Measurements from ENCODE around the gene PRB2. TPM values are rescaled to one million over a fixed set of nuclear protein-coding genes. Genes with fewer than 3 reads are reported as not detected.
"Not testable (repeated sequence)": the region's sequence is repeated elsewhere in the genome, so short reads cannot be mapped to it uniquely, and the experiment has no call there.

Gene PRB2
- polyA plus RNA-seq (2013, experiment 1 of 2), result not detected
- not detected for polyA plus RNA-seq (2013, experiment 2 of 2)

DNA sequence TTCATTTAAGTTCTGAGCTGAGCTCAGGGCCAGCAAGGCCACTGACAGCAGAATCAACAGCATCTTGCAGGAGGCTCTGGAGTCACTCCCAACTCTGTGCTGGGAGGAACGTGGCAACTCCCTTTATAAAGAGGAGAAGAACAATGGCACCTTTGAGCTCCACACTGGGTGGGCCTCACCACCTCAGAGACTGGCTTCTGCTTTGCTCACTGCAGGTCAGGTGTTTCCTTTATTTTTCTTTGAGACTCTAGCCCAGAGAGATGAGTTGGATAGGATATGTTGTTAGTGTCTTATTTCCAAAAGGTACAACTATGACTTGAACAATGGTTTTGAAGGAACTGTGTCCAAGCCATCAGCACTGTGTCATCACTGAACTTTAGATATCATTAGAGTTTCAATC, at the start of gene PRB2:
Gene PRB2, minus strand, starts transcription at position 101 of the 400 bp plus-strand sequence. Its CDS starts 38 bp downstream, at position 63.
- H3K27ac ChIP-seq (ENCODE audit: low read depth, low read length, severe bottlenecking); H3K9me3 ChIP-seq (ENCODE audit: control insufficient read depth, low read length); H3K4me1 ChIP-seq (ENCODE audit: control insufficient read depth, insufficient read depth, low read length, poor library complexity, severe bottlenecking); H3K4me3 ChIP-seq (ENCODE audit: extremely low read depth, insufficient read depth, low read length, poor library complexity, severe bottlenecking); H3K36me3 ChIP-seq (ENCODE audit: control insufficient read depth, insufficient read depth, low read length): not testable (repeated sequence)
- no CpG with 5 or more reads among the region's 1 CpG for WGBS, 2 experiments (ENCODE audit: insufficient coverage in 2 of 2)

DNA sequence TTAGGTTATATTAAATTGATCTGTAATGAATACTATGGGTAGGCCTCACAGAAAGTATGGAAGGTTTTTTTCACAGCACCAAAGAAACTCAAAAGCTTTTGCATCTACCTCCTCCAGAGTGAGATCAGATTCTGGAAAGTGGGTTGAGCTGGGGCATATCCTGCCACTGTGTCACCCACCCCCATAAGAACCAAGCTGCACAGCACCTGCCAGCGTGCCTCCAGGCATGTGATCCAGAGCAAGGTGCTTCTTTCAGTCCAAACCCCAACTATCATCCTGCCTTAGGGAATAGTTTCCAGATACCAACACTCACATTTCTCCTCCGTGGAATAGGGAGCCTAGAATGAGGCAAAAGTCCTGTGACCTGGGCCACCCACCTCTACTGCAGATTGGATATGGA, 42.6 kb upstream of the PRB2 start:
- 80 to 90% methylated on average over 1 to 2 of the region's 2 CpGs for WGBS, 2 experiments (ENCODE audit: insufficient coverage in 2 of 2)

DNA sequence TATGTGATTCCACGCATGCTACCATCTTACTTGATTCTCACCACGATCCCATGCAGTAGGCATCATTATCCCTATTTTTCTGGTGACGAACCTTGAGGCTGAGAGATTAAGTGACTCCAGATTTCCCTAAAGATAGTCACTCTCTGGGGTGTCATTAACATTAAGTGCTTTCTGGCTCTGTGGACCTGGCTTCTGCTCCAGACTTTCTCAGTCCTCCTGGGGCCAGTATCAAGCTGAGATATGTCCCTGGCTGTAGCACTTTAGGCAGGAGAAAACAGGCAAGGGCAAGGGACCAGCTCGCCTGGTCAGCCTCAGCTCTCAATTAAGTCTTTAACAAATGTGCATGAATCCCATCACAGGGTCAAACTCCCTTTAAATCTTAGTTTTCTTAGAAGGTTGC, 38.3 kb upstream of the PRB2 start:
- Histone ChIP-seq H3K27ac (ENCODE audit: low read depth, low read length, severe bottlenecking) (no peak overlapping the region), H3K4me3 (ENCODE audit: extremely low read depth, insufficient read depth, low read length, poor library complexity, severe bottlenecking) (no peak overlapping the region), H3K36me3 (ENCODE audit: control insufficient read depth, insufficient read depth, low read length) (no peaks in the 10 kb centered on the region), H3K4me1 (ENCODE audit: control insufficient read depth, insufficient read depth, low read length, poor library complexity, severe bottlenecking) (no peaks in the 10 kb centered on the region), H3K9me3 (ENCODE audit: control insufficient read depth, low read length) (no peaks in the 10 kb centered on the region)
- 55% methylated on average over 2 to 3 of the region's 4 CpGs for WGBS, 2 experiments (ENCODE audit: insufficient coverage in 2 of 2)

More for the DNA sequence above, 42.6 kb upstream of the PRB2 start:
- H3K9me3 ChIP-seq (ENCODE audit: control insufficient read depth, low read length), result no peaks in the 10 kb centered on the region
- no peaks in the 10 kb centered on the region for H3K4me1 ChIP-seq (ENCODE audit: control insufficient read depth, insufficient read depth, low read length, poor library complexity, severe bottlenecking)
- H3K36me3 ChIP-seq (ENCODE audit: control insufficient read depth, insufficient read depth, low read length), result no peaks in the 10 kb centered on the region
- H3K4me3 ChIP-seq (ENCODE audit: extremely low read depth, insufficient read depth, low read length, poor library complexity, severe bottlenecking), result no peak overlapping the region
- no peak overlapping the region for H3K27ac ChIP-seq (ENCODE audit: low read depth, low read length, severe bottlenecking)

DNA sequence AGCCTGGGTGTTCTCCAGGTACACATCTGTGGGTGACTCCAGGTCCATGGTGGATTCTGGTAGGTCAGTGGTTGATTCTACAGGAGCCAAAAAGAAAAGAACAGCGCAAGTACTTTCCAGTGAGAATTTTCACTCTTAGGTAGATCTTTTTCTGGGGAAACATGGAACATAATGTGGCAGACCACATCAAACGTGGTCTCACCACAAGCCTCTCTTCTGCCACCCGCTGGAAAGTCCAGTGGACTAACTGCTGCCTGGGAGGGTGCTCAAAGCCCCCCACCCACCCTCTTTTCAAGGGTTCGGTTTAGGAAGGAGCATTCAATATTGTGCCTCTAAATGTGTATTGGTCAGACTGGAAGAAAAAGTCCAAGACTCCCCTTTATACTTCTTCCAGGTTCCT, 36.1 kb upstream of the PRB2 start:
- no peaks in the 10 kb centered on the region for H3K9me3 ChIP-seq (ENCODE audit: control insufficient read depth, low read length)
- no peak overlapping the region for H3K27ac ChIP-seq (ENCODE audit: low read depth, low read length, severe bottlenecking)
- no peak overlapping the region for H3K4me3 ChIP-seq (ENCODE audit: extremely low read depth, insufficient read depth, low read length, poor library complexity, severe bottlenecking)
- no peaks in the 10 kb centered on the region for H3K4me1 ChIP-seq (ENCODE audit: control insufficient read depth, insufficient read depth, low read length, poor library complexity, severe bottlenecking)
- 80% methylated on average over 3 of the region's 4 CpGs; no CpG with 5 or more reads in 1 of the 2 experiments for WGBS, 2 experiments (ENCODE audit: insufficient coverage in 2 of 2)
- no peaks in the 10 kb centered on the region for H3K36me3 ChIP-seq (ENCODE audit: control insufficient read depth, insufficient read depth, low read length)

DNA sequence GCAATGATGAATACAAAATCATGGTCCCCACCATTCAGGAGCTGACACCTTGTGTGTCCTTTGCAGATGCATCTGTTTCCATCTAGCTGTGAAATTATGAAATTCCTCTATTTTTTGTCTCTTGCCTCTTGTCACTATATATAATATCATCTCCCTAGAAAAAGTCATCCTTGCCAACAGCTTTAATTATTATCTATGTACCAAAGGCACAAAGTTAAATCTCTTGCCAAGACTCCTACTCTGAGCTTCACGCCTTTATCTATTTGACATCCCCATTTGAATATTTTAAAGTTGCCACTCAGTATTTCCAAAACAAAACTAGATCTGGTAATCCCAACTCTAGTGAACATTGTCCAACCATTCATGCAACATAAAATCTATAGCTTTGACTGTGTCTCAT, 32.0 kb upstream of the PRB2 start:
- Histone ChIP-seq H3K4me3 (ENCODE audit: extremely low read depth, insufficient read depth, low read length, poor library complexity, severe bottlenecking) (no peak overlapping the region), H3K27ac (ENCODE audit: low read depth, low read length, severe bottlenecking) (no peak overlapping the region), H3K36me3 (ENCODE audit: control insufficient read depth, insufficient read depth, low read length) (no peaks in the 10 kb centered on the region), H3K9me3 (ENCODE audit: control insufficient read depth, low read length) (no peaks in the 10 kb centered on the region), H3K4me1 (ENCODE audit: control insufficient read depth, insufficient read depth, low read length, poor library complexity, severe bottlenecking) (no peaks in the 10 kb centered on the region)
- WGBS, 2 experiments (ENCODE audit: insufficient coverage in 2 of 2), result 83 to 100% methylated on average over 1 of the region's 1 CpG

DNA sequence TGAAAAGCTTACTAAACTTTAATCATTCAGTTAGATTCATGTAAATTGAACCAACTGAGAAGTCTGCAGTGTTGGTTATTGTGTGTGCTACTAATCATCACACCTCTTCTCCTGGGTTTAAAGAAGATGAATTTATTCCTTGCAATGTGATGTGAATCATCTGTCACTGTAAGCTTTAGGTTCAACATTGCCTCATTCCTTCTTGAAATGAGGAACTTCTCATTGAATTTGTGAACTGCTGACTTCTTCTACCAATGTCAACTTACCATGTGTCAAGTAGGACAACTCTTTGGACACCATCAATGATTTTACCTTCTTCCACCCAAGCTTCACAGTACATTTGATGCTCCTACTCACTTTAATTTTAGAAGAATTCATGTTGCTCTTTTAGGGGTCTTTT, 17.4 kb upstream of the PRB2 start:
- H3K9me3 ChIP-seq (ENCODE audit: control insufficient read depth, low read length), result no peaks in the 10 kb centered on the region
- no peaks in the 10 kb centered on the region for H3K36me3 ChIP-seq (ENCODE audit: control insufficient read depth, insufficient read depth, low read length)
- H3K4me3 ChIP-seq (ENCODE audit: extremely low read depth, insufficient read depth, low read length, poor library complexity, severe bottlenecking), result no peak overlapping the region
- H3K27ac ChIP-seq (ENCODE audit: low read depth, low read length, severe bottlenecking), result no peak overlapping the region
- no peaks in the 10 kb centered on the region for H3K4me1 ChIP-seq (ENCODE audit: control insufficient read depth, insufficient read depth, low read length, poor library complexity, severe bottlenecking)

DNA sequence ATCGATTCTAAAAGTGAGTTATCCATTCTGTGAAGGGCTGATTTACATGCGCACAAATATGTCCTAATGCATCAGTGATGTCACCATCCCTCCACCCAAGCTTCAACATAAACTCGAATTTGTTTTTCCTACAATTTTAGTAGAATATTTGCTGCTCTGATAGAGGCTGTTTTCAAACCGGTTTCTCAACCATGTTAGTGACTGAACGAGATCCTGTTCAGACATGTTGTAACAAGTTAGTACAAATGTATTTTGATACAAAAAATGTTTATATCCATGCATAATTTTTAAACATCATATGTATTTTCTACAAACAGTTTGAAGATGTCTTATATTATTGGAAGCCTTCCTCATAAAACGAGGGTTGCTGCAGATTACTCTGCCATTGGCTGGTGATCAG, 12.7 kb upstream of the PRB2 start:
- Histone ChIP-seq H3K27ac (ENCODE audit: low read depth, low read length, severe bottlenecking) (no peak overlapping the region), H3K36me3 (ENCODE audit: control insufficient read depth, insufficient read depth, low read length) (no peaks in the 10 kb centered on the region), H3K4me1 (ENCODE audit: control insufficient read depth, insufficient read depth, low read length, poor library complexity, severe bottlenecking) (no peaks in the 10 kb centered on the region), H3K4me3 (ENCODE audit: extremely low read depth, insufficient read depth, low read length, poor library complexity, severe bottlenecking) (no peak overlapping the region), H3K9me3 (ENCODE audit: control insufficient read depth, low read length) (no peaks in the 10 kb centered on the region)
- WGBS, 2 experiments (ENCODE audit: insufficient coverage in 2 of 2), result no CpG with 5 or more reads among the region's 6 CpGs

DNA sequence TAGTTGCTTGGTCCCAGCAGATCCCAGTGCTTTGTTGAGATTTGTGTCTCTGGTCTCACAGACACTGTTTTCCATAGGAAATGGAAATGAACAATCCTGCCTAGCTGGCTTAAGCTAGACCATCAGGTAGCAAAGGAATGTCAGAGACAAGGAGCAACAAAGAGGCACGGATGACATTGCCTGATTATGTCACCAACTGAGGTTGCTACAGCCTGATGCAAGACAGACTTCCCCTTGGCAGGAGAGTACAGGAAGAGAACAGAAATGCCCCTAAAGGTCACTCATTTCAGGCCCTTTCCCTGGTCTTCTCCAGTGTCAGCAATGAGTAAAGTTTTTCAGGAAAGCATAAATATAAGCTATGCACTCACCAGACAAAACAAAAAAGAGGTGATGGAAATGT, 2.0 kb upstream of the PRB2 start:
- Histone ChIP-seq H3K4me3 (ENCODE audit: extremely low read depth, insufficient read depth, low read length, poor library complexity, severe bottlenecking) (no peak overlapping the region), H3K36me3 (ENCODE audit: control insufficient read depth, insufficient read depth, low read length) (no peaks in the 10 kb centered on the region), H3K4me1 (ENCODE audit: control insufficient read depth, insufficient read depth, low read length, poor library complexity, severe bottlenecking) (peaks cover 4% of the 10 kb centered on the region), H3K9me3 (ENCODE audit: control insufficient read depth, low read length) (no peaks in the 10 kb centered on the region), H3K27ac (ENCODE audit: low read depth, low read length, severe bottlenecking) (no peak overlapping the region)
- WGBS, 2 experiments (ENCODE audit: insufficient coverage in 2 of 2), result 40 to 60% methylated on average over 1 of the region's 1 CpG

DNA sequence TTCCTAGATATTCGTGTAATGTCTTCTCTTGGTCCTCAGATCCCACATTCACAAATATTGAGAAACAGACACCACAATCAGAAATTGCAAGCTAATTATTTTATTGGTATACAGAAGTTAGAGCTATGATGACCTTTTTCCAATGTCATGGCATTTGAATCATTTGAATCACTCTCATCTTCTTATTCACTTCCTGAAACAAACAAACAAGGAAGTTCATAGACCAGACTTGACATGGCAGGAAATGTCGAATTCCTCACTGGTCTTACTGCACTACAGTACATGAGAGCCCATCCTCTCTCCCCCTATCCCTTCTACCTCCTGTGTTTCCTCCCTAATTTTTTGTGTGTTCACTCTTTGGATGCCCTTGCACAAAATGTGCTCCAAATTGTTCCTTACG, 3.9 kb downstream of the PRB2 start:
- H3K4me3 ChIP-seq (ENCODE audit: extremely low read depth, insufficient read depth, low read length, poor library complexity, severe bottlenecking); H3K9me3 ChIP-seq (ENCODE audit: control insufficient read depth, low read length); H3K4me1 ChIP-seq (ENCODE audit: control insufficient read depth, insufficient read depth, low read length, poor library complexity, severe bottlenecking); H3K36me3 ChIP-seq (ENCODE audit: control insufficient read depth, insufficient read depth, low read length); H3K27ac ChIP-seq (ENCODE audit: low read depth, low read length, severe bottlenecking): not testable (repeated sequence)
- 86 to 100% methylated on average over 1 of the region's 3 CpGs for WGBS, 2 experiments (ENCODE audit: insufficient coverage in 2 of 2)

DNA sequence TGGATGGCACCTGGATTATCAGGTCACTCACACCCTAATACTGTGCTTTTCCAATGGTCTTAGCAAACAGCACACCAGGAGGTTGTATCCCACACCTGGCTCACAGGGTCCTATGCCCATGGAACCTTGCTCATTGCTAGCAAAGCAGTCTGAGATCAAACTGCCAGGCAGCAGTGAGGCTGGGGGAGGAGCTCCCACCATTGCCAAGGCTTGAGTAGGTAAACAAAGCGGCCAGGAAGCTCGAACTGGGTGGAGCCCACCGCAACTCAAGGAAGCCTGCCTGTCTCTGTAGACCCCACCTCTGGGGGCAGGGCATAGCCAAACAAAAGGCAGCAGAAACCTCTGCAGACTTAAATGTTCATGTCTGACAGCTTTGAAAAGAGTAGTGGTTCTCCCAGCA, 17.9 kb downstream of the PRB2 start:
- H3K4me3 ChIP-seq (ENCODE audit: extremely low read depth, insufficient read depth, low read length, poor library complexity, severe bottlenecking); H3K36me3 ChIP-seq (ENCODE audit: control insufficient read depth, insufficient read depth, low read length); H3K4me1 ChIP-seq (ENCODE audit: control insufficient read depth, insufficient read depth, low read length, poor library complexity, severe bottlenecking); H3K27ac ChIP-seq (ENCODE audit: low read depth, low read length, severe bottlenecking); H3K9me3 ChIP-seq (ENCODE audit: control insufficient read depth, low read length): not testable (repeated sequence)
- WGBS, 2 experiments (ENCODE audit: insufficient coverage in 2 of 2), result 92 to 100% methylated on average over 2 to 3 of the region's 3 CpGs

DNA sequence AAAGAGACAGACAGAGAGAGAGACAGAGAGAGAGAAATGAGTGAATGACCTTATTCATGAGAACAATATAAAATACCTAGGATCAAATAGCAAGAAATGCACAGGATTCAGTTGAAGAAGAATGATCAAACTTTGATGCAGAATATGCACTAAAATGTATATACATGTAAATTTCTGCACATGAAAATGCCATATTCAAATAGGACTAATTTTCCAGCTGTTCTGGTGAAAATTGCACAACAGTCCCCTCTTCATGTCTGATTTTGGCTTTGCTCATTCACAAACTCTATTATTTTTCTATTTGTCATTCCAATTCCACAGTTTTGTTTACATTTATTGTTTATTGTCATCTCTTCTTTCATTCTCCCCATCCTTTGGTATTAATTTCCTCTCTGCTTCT, 34.2 kb downstream of the PRB2 start:
- H3K9me3 ChIP-seq (ENCODE audit: control insufficient read depth, low read length), result no peaks in the 10 kb centered on the region
- H3K36me3 ChIP-seq (ENCODE audit: control insufficient read depth, insufficient read depth, low read length), result no peaks in the 10 kb centered on the region
- no peak overlapping the region for H3K4me3 ChIP-seq (ENCODE audit: extremely low read depth, insufficient read depth, low read length, poor library complexity, severe bottlenecking)
- no peaks in the 10 kb centered on the region for H3K4me1 ChIP-seq (ENCODE audit: control insufficient read depth, insufficient read depth, low read length, poor library complexity, severe bottlenecking)
- H3K27ac ChIP-seq (ENCODE audit: low read depth, low read length, severe bottlenecking), result no peak overlapping the region

Data from mesodermal cell (in vitro differentiated cells).